Islet precursor cell (in vitro differentiated cells): ENCODE measurements around the gene PPP2R5B.

Experiments
- DNase-seq: peaks from one replicate; pipeline ENCODE4 v3.0.0-alpha.2; 2018

The PPP2R5B gene

DNA sequence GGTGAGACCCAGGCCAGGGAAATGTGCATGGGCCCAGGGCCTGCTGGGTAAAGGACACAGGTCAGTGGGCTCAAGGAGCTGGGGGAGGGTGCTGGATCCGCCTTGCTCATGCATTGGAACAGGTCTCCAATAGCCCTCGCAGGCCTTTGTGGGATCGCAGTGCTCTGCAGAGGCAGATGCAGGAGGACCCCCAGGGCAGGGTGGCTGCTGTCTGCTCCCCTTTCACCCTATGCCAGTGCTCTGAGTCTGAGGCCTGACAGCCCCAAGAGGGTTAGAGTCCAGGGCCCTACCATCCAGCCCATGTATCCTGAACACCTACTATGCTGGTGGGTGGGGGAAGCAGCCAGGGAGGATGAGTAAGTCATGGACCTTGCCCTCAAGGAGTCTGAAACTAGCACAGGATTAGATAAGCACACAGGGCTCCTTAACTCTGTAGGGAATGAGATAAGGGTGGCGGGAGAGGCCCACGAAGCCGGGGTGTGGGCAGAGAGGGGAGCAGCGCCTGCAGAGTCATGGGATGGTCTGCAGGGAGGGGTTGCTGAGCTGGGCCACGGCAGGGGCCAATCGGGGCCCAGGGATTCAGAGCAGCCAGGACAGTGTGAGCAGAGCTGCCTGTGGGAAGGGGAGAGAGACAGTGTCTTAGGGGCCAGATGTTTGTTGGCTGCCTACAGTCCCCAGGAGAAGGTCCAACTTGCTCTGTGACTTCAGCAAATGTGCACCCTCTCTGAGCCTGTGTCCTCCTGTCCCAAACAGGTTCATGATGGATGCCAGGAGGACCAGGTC, 35.6 kb upstream of the PPP2R5B start:
- DNase-seq, result peak; percentile 69

DNA sequence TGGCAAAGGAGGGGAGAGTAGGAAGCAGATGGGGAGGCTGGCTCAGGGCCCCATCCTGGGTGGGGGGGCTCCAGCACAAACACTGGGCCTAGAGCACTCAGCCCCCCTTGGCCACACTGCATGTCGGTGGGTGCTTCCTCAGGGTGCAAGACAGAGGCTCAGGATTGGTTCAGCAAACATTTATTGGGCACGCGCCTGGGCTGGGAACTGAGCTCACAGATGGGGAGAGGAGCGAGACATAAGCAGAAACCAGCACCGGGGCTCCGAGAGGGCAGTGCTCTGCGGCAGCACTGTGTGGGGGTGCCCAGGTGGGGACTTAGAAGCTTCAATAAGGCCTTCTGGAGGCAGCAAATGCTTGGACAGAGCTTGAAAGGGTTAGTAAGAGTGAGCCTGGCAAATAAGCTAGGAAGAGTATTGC, 34.0 kb upstream of the PPP2R5B start:
- DNase-seq, result no peak

DNA sequence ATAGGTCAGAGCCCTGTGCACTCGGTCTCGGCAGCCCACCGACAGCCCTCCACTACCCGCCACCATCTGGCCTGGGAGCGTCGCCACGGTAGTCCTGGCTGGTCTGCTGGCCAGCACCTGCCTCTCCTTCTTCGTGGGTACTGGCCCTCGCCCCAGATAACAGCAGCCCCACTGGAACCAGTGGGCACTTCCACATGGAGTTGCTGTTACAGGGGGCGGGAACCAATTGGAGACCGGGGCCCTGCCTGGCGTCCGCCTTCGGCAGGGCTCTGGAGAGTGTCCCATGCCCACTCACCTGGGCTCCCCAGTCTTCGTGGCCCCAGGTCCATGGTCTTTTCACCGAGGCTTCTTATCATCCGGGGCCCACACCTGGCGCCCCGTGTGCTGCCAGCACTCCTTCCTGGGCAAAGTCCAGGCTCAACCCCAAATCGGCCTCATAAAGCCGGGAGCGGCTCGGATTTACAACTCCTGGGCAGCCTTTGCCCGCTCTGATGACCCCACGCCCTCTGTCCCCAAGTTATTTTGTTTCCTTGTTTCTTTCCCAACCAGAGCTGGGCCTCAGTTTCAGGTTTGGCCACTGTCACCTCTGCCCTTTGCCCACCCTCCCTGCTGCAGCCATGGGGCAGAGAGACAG, 33.2 kb upstream of the PPP2R5B start:
- no peak for DNase-seq

DNA sequence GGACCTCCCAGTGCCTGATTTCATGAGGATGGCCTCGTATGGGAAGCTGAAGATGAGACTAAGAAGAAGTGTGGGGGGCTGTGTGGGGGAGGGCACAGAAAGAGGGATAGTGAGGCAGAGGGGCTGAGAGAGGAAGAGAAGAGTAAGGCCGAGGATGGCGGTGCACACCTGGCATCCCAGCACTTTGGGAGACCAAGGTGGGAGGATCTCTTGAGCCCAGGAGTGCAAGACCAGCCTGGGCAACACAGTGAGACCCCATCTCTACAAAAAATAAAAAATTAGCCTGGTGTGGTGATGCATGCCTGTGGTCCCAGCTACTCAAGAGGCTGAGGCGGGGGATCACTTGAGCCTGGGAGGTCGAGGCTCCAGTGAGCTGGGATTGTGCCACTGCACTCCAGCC, 32.6 kb upstream of the PPP2R5B start:
- DNase-seq, result no peak

DNA sequence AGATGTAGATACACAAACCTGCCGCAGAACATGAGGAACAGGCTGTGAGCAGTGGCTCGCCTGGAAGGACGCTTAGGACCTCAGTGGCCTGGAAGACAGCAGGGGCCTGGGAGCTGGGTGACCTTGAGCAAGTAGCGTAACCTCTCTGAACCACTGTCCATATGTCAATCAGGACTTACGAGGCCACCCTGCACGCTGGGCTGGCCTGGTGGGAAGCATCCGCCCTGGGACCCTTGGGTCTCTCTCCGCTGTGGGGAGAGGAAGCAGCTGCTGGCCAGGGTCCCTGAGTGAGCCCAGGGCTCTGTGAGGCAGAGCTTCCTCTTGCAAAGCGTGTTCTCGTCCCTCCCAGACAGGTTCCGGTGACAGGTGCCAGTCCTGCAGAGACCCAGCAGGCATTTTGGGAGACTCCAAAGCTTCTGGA, 32.1 kb upstream of the PPP2R5B start:
- no peak for DNase-seq

DNA sequence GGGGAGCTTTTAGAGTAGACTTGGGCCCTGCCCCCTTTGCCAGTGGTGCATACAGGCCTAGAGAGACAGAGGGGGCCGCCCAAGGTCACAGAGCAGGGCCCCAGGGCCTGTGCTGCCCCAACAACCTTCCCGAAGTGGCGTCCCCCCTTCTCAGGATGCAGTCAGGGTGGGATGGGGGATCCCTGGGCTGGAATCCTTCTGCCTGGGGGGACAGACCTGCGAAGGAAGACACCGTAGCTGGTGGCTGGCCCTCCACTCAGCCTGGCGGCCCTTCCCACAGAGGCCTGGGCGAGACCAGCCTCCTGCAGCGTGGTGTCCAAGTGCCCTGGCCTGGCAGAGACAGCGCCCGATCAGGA, 31.7 kb upstream of the PPP2R5B start:
- no peak for DNase-seq

DNA sequence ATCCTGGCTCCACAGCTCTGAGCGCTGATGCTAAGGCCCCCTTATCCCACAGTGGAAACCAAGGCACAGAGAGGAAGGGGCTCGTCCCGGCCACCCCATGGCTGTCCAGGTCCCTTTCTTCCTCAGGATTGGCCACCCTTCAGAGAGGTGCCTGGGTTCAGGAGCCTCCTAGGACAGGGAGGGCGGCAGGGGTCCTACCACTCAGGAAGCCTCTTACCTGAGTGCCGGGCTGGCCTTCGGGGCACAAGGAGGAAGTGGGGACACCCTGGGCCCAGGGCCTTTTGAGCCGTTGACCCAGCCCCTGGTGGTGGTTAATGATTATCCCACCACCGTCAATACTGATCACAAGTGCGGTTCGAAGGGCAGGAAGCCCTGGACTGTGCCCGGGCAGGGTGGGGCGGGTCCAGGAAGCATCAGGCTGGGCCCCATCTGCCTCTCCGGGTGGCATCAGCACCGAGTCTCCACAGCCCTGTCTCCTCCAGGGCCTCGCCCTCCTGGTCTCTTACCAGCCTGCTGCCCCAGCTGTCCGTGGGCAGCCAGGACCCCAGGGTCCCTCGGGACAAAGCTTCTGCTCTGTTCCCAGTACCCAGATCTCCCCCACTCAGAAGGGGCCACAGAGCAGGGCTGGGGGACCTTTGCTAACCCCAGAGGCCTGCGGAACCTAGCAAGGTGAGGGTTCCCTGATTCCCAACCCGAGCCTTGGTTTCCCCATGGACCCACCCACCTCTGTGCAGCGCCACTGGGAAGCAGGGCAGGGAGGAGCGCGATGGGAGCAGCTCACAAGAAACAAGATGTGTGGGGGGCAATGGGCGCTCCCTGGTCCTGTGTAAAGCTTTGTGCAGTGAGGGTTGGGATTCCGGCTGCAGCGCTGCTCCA, 31.1 kb upstream of the PPP2R5B start:
- no peak for DNase-seq

DNA sequence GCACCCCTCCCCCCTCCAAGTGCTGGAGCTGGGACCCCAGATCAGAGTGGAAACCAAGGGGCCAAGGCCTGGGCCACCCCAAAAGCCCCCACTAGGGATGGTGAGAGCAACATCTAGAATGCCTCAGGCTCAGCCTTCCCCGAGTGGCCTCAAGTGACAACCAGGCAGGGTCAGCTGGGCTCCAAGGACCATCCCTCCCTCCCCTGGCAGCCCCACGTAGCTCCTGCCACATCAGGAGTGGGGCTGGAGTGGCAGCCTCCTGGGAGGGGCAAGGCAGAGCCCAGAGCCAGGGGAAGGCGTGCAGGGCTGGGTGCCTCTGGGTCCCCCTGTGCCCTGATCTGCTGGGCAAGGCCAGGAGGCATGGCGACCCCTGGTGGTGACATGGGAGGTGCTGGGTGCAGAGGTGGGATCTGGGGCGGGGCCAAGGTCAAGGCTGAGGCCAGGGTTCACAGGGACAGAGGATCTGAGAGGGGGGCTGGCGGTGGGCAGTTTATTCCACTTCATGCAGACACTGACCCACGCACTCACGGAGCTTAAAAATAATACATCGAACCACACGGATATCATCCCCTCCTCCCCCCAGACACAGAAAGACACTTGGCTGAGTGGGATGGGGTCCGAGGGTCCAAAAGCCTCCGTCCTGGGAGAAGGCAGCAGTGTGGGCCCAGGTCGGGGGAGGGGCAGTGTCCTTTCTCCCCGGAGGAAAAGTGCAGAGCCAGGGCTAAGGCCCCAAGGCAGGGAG, 30.2 kb upstream of the PPP2R5B start:
- peak; percentile 90 for DNase-seq

DNA sequence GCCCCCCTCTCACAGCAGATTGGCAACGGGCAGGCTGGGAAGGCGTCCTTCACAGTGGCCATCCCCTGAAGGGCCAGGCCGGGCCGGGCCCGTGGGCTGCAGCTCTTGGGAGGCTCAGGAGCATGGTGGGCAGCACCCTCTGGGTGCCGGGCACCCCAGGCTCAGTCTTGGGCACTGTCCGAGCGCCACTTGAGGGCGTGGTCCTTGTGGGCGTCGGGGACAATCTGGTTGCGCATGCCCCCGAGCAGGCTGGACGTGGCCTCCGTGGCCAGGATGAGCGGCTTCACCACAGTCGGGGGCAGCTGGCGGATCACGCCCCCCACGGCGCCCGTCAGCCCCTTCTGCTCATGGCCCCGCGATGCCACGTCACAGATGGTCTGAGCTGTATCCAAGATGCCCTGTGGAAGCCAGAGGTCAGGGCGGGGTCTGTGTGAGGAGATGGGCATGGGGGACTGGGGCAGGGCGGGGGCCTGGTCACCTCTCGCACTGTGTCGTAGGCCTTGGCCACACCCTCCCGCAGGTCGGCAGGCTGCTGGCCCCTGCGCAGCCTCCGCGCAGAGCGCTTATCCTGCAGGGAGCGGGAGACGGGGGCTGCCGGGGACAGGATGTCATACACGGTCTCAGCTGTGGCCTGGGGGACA, 29.6 kb upstream of the PPP2R5B start:
- no peak for DNase-seq

DNA sequence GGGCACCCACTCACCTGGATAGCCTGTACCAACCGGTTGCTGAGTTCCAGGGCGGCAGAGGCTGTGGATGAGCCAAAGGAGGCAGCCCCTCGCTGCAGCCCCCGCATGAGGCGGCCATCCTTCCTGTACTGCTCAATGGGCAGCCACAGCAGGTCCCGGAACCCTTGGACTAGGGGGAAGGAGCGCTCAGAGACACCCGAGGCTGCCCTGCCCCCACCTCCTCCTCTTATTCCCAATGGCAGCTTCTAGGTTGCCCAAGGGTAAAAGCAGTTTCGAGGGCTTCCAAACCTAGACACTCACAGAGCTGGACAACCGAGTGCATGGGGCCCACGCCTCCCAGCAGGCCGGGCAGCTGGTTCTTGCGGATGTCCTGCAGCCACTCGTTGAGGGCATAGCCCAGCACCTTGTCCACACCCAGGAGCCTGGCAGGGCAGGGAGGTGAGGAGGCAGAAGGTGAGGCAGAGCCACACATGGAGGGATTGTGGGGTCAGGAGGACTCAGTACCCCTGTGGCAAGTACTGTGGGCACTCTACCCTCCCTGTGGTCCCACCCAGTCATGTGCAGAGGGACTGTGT, 28.0 kb upstream of the PPP2R5B start:
- no peak for DNase-seq

DNA sequence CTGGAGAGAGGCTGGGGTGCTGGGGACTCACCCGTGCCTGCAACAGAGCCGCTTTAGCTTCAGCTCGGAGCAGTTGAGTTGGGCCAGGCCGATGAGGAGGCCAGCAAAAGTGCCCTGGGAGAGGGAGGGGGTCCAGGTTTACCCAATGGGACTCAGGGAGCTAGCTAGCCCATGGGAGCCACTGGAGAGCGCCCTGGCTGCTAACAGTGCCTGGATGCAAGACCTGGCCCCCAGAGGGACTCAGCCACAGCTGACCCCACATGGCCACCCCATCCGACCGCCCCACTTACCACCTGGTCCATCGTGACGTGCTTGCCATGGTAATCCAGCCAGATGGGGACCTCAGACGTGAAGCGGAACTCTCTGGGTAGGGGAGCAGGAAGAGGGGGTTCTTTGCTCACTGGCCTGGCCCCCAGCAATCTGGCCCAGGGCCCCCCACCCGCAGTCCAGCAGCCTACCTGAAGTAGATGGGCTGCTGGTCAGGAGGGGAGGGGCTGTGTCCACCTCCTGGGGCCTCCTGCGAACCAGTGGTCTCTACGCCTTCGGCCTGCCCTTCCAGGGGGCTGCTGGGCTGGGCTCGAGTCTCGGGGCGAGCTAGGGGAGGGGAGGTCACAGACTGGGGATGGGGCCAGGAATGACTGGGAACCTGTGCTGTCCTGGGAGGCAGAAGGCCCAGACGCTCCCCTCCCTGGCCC, 27.0 kb upstream of the PPP2R5B start:
- no peak for DNase-seq

DNA sequence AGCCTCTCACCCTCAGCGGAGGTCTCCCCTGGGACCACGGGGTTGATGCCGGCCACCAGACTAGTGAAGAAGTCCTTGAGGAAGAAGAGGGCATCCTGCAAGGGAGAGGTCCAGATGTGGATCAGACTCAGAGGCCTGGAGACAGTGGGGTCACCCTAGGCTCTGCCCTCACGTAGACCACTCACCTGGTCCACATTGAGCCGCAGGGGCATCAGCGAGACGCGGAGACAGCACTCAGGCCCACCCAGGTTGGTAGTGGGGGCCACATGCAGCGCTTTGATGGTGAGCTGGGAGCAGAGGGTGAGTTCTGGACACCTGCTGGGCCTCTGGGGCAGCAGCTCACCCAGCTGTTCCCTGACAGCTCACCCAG, 26.4 kb upstream of the PPP2R5B start:
- no peak for DNase-seq

DNA sequence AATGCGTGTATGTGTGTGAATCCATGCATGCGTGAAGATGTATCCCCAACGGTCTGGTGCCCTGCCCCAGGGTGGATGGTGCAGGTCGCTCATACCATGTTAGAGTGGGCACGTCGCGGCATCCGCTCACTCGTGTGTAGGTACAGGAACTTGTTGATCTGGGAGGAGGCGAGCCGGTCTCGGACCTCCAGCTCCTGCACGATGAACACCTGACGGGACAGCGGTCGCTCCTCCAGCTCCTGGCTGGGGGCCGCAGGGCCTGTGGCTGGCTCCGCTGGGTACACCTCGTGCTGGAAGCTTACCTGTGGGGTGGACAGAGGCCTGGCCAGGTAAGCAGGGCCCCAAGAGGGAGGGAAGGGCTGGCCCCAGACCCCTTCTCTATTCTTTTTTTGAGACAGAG, 25.9 kb upstream of the PPP2R5B start:
- DNase-seq, result no peak

DNA sequence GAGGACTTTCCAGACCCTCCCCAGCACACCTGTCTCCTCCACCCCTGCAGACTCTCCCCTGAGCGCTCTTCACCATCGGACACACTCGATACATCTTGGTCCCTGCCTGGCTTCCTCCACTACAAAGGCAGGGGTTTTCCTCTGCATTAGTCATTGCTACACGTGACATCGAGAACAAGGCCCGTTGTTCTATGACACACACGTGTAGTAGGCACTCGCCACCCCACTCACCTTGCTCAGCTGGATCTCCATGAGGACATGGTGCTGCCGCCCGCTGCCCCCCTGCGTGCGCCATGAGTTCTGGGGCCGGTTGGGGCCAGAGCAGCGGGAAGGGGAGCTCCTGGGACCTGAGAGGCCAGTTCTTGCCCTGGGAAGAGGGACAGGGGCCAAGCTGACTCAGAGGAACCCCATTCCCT, 24.2 kb upstream of the PPP2R5B start:
- DNase-seq, result no peak

DNA sequence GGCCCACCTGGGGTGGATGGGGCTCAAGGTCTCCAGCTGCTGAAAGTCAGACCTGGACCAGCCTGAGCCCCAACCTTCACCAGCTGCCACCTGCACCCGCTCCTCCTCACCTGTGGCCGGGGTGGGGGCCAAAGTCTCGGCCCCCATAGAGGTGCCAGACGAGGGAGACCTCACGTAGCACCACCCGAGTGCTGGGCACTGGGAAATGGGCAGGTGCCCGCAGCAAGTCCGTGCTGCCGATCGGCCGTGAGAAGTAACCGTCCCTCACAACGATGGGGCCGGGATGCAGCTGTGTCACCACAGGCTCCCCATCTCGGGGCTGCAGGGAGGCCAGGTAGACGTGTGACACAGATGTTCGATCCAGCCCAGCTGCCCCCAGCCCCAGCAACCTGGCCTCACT, 23.7 kb upstream of the PPP2R5B start:
- DNase-seq, result no peak

DNA sequence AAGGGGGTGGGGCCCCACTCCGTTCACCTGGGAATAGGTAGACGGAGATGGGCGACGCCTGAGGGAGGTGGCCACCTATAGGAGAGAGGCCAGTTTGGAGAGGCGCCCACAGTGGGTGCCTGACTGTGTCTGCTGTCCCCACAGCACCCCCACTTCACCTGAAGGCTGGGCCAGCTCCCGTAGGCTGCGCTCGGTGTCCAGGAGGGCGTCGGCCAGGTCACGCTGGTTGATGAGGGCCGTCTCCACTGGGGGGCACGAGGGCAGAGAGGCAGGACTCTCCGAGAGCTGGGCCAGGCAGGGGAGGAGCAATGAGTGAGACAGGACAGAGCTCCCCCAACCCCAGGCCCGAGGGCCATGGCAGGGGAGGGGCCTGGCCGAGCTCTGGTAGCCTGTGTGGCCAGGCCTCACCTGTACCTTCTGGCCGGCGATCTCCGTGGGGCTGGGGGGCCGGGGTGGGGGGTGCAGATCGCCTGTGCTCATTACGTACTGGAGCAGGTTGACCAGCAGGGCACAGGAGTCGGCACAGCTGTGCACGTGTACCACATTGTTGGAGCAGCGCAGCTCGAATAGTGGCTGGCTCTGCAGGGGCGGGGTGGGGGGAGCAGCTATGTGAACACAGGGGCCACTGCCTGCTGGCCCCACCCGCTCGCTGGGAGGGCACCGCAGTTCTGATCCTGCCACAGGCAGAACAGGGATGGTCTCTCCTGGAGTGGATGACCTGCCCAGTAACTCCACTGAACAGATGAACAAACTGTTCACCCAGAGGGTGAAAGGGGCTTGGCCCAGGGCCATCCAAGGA, 22.2 kb upstream of the PPP2R5B start:
- no peak for DNase-seq

DNA sequence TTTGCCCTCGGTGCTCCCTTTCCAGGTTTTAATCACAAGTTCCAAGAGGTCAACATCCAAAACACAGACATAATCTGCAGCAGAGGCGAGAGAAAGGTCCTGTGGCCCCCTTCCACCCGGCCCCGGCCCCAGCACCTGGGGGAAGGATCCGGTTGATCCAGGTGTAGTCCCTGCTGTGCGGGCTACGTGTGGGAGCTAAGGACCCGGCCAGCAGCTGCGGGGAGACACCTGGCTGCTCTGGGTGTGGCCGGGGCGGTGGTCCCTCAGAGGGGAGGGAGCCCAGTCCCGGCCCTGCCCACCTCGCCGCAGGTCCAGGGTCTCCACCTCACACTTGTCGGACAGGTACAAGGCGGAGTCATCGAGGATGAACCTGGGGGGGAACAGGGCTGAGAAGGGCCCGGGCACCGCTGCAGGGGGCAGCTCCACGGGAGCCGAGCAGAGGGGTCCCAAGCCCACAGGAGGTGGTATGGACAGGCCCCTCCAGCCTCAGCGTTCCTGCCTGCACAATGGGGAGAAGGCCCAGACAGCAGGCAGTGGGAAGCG, 21.1 kb upstream of the PPP2R5B start:
- DNase-seq, result no peak

DNA sequence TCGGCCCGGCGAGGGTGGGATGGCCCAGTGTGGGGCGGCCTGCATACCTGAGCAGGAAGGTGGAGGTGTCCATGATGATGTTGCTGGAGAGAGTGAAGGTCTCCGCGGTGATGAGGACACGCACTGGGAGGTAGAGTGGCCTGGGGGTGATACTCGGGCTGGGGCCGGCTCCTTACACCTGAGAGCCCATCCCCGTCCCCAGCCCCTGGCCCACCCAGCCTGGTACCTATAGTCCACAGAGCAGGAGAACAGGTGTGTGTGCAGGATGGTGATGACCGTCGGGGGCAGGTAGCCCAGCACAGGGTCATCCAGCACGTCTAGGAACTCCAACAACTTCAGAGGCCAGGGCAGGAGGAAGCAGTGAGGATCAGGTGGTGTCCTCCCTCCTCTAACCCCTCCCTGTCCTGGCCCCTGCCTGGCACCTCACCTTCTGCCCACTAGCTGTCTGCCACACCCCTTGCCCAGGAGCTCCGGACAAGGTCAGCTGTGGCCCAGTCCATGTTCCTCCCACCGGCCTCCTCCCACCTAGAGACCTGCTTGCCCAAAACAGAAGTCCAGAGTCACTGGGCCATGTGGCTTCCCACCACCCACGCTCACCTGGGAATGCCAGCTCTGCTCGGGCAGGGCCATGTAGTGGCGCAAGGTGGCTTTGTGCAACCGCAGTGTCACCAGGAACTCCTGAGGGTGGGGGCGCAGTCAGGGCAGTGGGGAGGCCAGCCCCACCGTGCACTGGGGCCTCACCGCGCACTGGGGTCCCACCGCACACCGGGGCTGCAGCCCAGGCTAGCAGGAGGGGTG, 18.8 kb upstream of the PPP2R5B start:
- no peak for DNase-seq

DNA sequence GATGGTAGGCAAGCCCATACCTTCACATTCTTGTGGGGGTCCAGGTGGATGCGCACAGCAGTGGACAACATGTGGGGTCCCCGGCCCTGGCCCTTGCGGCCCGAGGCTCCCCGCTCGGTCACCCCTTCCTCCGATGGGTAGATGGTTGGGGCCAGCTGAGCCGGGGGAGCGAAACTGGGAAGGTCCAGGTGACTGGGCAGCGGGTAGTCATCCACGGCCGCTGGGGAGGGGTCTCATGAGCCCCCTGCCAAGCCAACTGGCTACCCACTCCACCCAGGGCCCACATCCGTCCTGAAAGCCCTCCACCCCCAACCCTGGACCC, 18.2 kb upstream of the PPP2R5B start:
- DNase-seq, result no peak

DNA sequence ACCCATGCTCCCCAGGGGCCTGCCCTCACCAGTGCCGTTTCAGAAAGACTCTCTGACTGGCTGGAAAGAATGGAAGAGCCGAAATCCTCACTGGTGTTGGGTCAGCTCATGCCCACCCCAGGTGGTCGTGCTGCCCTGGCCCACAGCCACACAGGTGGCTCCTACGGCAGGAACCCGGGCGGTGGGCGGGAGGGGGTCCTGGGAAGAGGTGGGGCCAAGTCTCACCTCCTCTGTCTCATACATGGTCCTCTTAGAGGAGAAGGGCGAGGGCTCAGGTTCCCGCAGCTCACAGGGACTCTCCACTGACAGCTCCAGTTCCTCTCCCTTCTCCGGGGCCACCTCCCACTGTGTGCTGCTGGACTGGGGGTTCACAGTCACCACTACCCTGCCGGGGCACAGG, 15.7 kb upstream of the PPP2R5B start:
- no peak for DNase-seq
